ENCODE results near the gene ALAD. TPM values are rescaled to one million over a fixed set of nuclear protein-coding genes. Genes with fewer than 3 reads are reported as not detected.

ALAD gene
- total and polyA plus RNA-seq, 2 of the 13 experiments (the other 11 are each of a cell fraction or from before 2014, with no cell fraction given) = 21.8 to 30.1 TPM

DNA sequence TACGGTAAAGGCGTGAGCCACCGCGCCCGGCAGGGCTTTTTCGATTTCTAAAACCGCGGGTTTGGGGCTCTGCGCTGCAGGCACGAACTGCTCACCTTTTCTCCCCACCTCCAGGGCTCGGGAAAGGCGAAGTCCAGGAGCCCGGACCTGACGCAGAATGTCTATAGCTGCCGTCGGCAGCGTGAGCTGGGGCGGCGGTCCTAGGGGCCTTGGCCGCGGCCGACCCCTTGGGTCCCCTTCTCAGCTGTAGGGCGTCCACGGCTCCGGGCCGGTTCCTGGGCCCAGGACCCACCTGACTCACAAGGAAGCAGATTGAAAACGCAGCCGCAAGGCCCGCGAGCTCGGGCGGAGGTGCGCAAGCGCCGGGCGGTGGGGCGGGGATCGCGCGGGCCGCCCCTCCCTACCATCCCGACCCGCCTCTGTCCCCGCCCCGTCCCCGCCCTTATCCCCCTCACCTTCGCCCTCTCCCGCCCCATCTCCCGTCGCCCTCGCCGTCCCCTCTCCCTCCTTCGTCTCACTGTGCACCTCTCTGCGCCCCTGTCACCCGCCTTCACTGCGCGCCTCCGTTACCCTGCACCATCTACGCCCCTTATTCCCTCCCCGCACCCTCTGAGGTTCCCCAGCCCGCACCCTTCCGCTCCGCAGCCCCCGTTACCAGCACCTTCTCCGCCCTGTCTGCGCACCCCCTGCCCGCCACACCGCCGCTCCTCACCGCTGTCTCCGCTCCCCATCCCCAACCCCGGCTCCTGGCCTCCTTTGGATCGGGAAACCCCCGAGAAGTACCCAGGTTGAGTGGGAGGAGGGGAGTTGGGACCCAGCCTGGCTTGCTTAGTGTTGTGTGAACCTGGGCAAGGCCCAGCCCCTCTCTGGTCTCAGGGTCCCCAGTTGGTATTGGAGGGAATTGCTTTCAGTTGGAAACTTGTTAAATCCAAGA is 24.2 kb downstream of the ALAD start, which contains the start of gene HDHD3 (continued):
- TF ChIP-seq, protein P1, sequence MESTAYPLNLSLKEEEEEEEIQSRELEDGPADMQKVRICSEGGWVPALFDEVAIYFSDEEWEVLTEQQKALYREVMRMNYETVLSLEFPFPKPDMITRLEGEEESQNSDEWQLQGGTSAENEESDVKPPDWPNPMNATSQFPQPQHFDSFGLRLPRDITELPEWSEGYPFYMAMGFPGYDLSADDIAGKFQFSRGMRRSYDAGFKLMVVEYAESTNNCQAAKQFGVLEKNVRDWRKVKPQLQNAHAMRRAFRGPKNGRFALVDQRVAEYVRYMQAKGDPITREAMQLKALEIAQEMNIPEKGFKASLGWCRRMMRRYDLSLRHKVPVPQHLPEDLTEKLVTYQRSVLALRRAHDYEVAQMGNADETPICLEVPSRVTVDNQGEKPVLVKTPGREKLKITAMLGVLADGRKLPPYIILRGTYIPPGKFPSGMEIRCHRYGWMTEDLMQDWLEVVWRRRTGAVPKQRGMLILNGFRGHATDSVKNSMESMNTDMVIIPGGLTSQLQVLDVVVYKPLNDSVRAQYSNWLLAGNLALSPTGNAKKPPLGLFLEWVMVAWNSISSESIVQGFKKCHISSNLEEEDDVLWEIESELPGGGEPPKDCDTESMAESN (CRISPR knock-in tag; conservative IDR thresholded peaks at IDR 0.05) = peak; percentile 38; the same call in 1 of the 2 replicates
- TF ChIP-seq, protein P2, sequence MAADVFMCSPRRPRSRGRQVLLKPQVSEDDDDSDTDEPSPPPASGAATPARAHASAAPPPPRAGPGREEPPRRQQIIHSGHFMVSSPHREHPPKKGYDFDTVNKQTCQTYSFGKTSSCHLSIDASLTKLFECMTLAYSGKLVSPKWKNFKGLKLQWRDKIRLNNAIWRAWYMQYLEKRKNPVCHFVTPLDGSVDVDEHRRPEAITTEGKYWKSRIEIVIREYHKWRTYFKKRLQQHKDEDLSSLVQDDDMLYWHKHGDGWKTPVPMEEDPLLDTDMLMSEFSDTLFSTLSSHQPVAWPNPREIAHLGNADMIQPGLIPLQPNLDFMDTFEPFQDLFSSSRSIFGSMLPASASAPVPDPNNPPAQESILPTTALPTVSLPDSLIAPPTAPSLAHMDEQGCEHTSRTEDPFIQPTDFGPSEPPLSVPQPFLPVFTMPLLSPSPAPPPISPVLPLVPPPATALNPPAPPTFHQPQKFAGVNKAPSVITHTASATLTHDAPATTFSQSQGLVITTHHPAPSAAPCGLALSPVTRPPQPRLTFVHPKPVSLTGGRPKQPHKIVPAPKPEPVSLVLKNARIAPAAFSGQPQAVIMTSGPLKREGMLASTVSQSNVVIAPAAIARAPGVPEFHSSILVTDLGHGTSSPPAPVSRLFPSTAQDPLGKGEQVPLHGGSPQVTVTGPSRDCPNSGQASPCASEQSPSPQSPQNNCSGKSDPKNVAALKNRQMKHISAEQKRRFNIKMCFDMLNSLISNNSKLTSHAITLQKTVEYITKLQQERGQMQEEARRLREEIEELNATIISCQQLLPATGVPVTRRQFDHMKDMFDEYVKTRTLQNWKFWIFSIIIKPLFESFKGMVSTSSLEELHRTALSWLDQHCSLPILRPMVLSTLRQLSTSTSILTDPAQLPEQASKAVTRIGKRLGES (CRISPR knock-in tag; IDR thresholded peaks at IDR 0.05; ENCODE audit: borderline replicate concordance) = no peak
- TF ChIP-seq NR2F2 (IDR thresholded peaks at IDR 0.05; ENCODE audit: borderline replicate concordance, low read depth) = peak; percentile 27; the same call in 1 of the 2 replicates
- 0 out of 2 replicates have a peak, but pooled peaks have one; percentile 45 for TF ChIP-seq KLF12 (CRISPR knock-in tag; IDR thresholded peaks at IDR 0.05; ENCODE audit: borderline replicate concordance)
- TF ChIP-seq ZFX (CRISPR knock-in tag; IDR thresholded peaks at IDR 0.05; ENCODE audit: low read depth) = peak; percentile 83
- no peak for TF ChIP-seq PAX8 (CRISPR knock-in tag; IDR thresholded peaks at IDR 0.05; ENCODE audit: borderline replicate concordance)
- no peak for TF ChIP-seq SAFB2 (CRISPR knock-in tag; IDR thresholded peaks at IDR 0.05; ENCODE audit: borderline replicate concordance, low read depth)
- no peak for TF ChIP-seq ZSCAN30 (CRISPR knock-in tag; IDR thresholded peaks at IDR 0.05)
- TF ChIP-seq CHD4 (IDR thresholded peaks at IDR 0.05; ENCODE audit: borderline replicate concordance, low read length) = no peak
- TF ChIP-seq, protein P3, sequence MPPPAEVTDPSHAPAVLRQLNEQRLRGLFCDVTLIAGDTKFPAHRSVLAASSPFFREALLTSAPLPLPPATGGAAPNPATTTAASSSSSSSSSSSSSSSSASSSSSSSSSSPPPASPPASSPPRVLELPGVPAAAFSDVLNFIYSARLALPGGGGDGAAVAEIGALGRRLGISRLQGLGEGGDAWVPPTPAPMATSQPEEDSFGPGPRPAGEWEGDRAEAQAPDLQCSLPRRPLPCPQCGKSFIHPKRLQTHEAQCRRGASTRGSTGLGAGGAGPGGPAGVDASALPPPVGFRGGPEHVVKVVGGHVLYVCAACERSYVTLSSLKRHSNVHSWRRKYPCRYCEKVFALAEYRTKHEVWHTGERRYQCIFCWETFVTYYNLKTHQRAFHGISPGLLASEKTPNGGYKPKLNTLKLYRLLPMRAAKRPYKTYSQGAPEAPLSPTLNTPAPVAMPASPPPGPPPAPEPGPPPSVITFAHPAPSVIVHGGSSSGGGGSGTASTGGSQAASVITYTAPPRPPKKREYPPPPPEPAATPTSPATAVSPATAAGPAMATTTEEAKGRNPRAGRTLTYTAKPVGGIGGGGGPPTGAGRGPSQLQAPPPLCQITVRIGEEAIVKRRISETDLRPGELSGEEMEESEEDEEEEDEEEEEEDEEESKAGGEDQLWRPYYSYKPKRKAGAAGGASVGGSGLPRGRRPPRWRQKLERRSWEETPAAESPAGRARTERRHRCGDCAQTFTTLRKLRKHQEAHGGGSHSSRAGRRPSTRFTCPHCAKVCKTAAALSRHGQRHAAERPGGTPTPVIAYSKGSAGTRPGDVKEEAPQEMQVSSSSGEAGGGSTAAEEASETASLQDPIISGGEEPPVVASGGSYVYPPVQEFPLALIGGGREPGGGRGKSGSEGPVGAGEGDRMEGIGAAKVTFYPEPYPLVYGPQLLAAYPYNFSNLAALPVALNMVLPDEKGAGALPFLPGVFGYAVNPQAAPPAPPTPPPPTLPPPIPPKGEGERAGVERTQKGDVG (CRISPR knock-in tag; IDR thresholded peaks at IDR 0.05; ENCODE audit: borderline replicate concordance) = no peak
- no peak for TF ChIP-seq NFATC3 (CRISPR knock-in tag; IDR thresholded peaks at IDR 0.05)
- TF ChIP-seq SUZ12 (IDR thresholded peaks at IDR 0.05; ENCODE audit: low read depth, low read length) = no peak
- TF ChIP-seq SKI (IDR thresholded peaks at IDR 0.05; ENCODE audit: partially characterized antibody) = no peak
- TF ChIP-seq, protein P4, sequence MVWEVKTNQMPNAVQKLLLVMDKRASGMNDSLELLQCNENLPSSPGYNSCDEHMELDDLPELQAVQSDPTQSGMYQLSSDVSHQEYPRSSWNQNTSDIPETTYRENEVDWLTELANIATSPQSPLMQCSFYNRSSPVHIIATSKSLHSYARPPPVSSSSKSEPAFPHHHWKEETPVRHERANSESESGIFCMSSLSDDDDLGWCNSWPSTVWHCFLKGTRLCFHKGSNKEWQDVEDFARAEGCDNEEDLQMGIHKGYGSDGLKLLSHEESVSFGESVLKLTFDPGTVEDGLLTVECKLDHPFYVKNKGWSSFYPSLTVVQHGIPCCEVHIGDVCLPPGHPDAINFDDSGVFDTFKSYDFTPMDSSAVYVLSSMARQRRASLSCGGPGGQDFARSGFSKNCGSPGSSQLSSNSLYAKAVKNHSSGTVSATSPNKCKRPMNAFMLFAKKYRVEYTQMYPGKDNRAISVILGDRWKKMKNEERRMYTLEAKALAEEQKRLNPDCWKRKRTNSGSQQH (CRISPR knock-in tag; IDR thresholded peaks at IDR 0.05; ENCODE audit: low read depth) = 0 out of 2 replicates have a peak, but pooled peaks have one; percentile 19
- TF ChIP-seq, protein P5, sequence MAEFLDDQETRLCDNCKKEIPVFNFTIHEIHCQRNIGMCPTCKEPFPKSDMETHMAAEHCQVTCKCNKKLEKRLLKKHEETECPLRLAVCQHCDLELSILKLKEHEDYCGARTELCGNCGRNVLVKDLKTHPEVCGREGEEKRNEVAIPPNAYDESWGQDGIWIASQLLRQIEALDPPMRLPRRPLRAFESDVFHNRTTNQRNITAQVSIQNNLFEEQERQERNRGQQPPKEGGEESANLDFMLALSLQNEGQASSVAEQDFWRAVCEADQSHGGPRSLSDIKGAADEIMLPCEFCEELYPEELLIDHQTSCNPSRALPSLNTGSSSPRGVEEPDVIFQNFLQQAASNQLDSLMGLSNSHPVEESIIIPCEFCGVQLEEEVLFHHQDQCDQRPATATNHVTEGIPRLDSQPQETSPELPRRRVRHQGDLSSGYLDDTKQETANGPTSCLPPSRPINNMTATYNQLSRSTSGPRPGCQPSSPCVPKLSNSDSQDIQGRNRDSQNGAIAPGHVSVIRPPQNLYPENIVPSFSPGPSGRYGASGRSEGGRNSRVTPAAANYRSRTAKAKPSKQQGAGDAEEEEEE (CRISPR knock-in tag; IDR thresholded peaks at IDR 0.05; ENCODE audit: borderline replicate concordance) = no peak
- TF ChIP-seq ZSCAN20 (CRISPR knock-in tag; IDR thresholded peaks at IDR 0.05; ENCODE audit: borderline replicate concordance) = no peak

Measured in HepG2 (cell line).